Upper lobe of left lung (tissue), 6 donors: ENCODE data around the gene TMEM132C. TPM values are rescaled to one million over a fixed set of nuclear protein-coding genes. Genes with fewer than 3 reads are reported as not detected.

Source experiments
- ATAC-seq, 2 donors: fragments of 200-7000 bp; cut with Tn5 transposase; one replicate each; pipeline ENCODE4 v1.9.1; 2022; ENCODE audit warnings: mild to moderate bottlenecking in 2 of 2, moderate library complexity in 2 of 2; ENCODE audit not compliant: low FRiP score in 2 of 2
- DNase-seq, 2 donors: peaks; one replicate each; pipeline ENCODE4 v3.0.0-alpha.2; 2019 to 2020
- H3K27ac ChIP-seq, 4 donors: fragments of 200-600 bp; sonication (generic); one replicate each; pipeline ENCODE4 v1.5.1; 2016 to 2019
- H3K27me3 ChIP-seq, 4 donors: fragments of 200-600 bp; sonication (generic); one replicate each; pipeline ENCODE4 v1.5.1; 2017 to 2019
- H3K36me3 ChIP-seq, 4 donors: fragments of 200-600 bp; sonication (generic); one replicate each; pipeline ENCODE4 v1.5.1; 2016 to 2019
- H3K4me1 ChIP-seq, 4 donors: fragments of 200-600 bp; sonication (generic); one replicate each; pipeline ENCODE4 v1.5.1; 2018 to 2019
- H3K4me3 ChIP-seq, 4 donors: fragments of 200-600 bp; sonication (generic); one replicate each; pipeline ENCODE4 v1.5.1; 2017 to 2019; ENCODE audit warnings: mild to moderate bottlenecking in 2 of 4, moderate library complexity in 1 of 4
- H3K9me3 ChIP-seq, 4 donors: fragments of 200-600 bp; sonication (generic); one replicate each; pipeline ENCODE4 v1.5.1; 2018 to 2019
- CTCF ChIP-seq, 6 experiments: fragments of 450-650 bp in 4 of 6; fragments of 200-600 bp in 2 of 6; sonication (generic) in 2 of 6; IDR thresholded peaks; one replicate each; pipeline ENCODE4 v1.5.1; 2016 to 2019; ENCODE audit warnings: antibody characterized with exemption in 6 of 6
- EP300 ChIP-seq, 4 donors: sonication (generic); formaldehyde crosslinking; IDR thresholded peaks; one replicate each; pipeline ENCODE4 v1.5.1; 2017; ENCODE audit warnings: antibody characterized with exemption in 4 of 4, control low read depth in 2 of 4
- POLR2A ChIP-seq, 4 donors: fragments of 450-650 bp; IDR thresholded peaks; one replicate each; pipeline ENCODE4 v1.5.1; 2016 to 2017; ENCODE audit warnings: antibody characterized with exemption in 4 of 4, mild to moderate bottlenecking in 2 of 4
- POLR2AphosphoS5 ChIP-seq, 2 donors: sonication (generic); formaldehyde crosslinking; IDR thresholded peaks; one replicate each; pipeline ENCODE4 v1.5.1; 2017; ENCODE audit warnings: antibody characterized with exemption in 2 of 2
- WGBS, 2 donors: methylation state at CpG; one replicate each; pipeline ENCODE4 v1.1.5; 2017 to 2018; 5-methylcytosine and 5-hydroxymethylcytosine counted together
- total RNA-seq, 6 donors: library from RNA; depleted of rRNA in 4 of 6; stranded (reverse); fragments of >200 nt in 4 of 6; gene quantifications; one replicate each; pipeline versions ENCODE4 v1.1.0 to v1.2.1, GENCODE V29; 2016 to 2021
- donor health status: DM: no; HTN: no; CAD: no; lungs with moderate emphysema.
- donor health status: DM: no; HTN: yes; CAD: no; lungs with severe emphysema.

The TMEM132C gene
- total RNA-seq, 6 donors from 2014 or later: under 0.01 to 2.2 (median 1.1) TPM

DNA sequence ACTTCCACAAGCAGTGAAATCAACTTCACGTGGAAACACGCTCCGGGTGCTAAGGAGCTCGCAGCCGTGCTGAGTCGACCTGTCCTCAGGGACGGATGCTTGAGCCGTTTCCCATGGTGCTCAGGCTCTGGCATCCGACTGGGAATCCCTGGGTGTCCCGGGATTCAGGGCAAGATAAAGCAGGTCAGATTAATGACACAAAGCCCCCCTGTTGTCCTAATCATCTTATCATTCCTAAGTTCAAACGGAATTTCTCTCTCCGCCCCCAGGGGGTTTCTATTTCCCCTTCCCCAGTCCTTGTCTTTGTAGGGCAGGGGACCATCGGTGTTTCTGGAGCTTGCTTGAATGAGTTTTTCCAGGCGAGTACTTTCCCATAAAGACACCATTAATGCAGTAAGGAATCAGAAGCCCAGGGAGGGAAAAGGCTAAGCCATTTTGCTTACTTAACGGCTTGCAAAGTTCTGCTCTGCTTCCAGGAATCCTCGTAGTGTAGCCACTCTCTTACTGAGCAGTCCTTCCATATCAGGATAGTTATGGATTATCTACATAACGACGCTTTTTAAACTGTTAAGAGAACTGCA, 116.5 kb downstream of the TMEM132C start:
- Histone ChIP-seq H3K4me3 (no peak overlapping the region), H3K4me1 (no peaks in the 10 kb centered on the region), H3K9me3 (no peaks in the 10 kb centered on the region), H3K27me3 (peaks cover 0 to 4% (median 0%) of the 10 kb centered on the region in 4 donors), H3K27ac (no peak overlapping the region), H3K36me3 (no peaks in the 10 kb centered on the region)
- WGBS, 2 donors: 53 to 57% methylated on average over 18 of the region's 18 CpGs
- no peak for ATAC-seq
- no peak for DNase-seq
- TF ChIP-seq EP300 (IDR thresholded peaks at IDR 0.05) (no peak), POLR2A (IDR thresholded peaks at IDR 0.05) (no peak), CTCF (IDR thresholded peaks at IDR 0.05) (no peak)

DNA sequence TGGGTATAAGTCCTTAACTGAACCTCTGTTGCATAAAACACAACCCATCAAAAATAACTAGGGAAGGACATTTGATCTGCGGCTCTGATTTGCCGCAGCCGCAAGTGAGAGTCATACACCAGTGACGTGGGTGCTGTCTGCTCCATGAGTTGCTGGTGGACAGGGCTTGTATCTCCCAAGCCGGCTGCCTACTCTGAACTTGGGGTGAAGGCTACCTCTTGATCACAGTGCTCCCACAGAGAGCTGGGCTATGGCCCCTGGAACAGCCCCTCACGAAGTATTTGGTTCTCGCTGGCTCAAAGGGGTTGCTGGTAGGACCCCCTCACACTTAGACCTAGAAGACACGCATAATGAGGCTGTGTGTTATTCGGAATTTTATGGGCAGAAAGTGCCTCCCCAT, 118.8 kb downstream of the TMEM132C start:
- TF ChIP-seq POLR2AphosphoS5 (IDR thresholded peaks at IDR 0.05): no peak
- Histone ChIP-seq H3K27ac (no peak overlapping the region), H3K9me3 (no peaks in the 10 kb centered on the region), H3K4me3 (no peak overlapping the region), H3K27me3 (peaks cover 0 to 4% (median 0%) of the 10 kb centered on the region in 4 donors), H3K4me1 (no peaks in the 10 kb centered on the region), H3K36me3 (no peaks in the 10 kb centered on the region)
- ATAC-seq: no peak
- DNase-seq: no peak
- 89 to 92% methylated on average over 9 of the region's 9 CpGs for WGBS, 2 donors

GRCh38 chr12:128387811-128388422, 120.9 kb downstream of the TMEM132C start:
- peaks cover 0 to 4% (median 0%) of the 10 kb centered on the region in 4 donors for H3K27me3 ChIP-seq
- H3K36me3 ChIP-seq: no peaks in the 10 kb centered on the region
- peak in 1 of 2 donors; percentile 66 for ATAC-seq
- no peaks in the 10 kb centered on the region for H3K4me1 ChIP-seq
- H3K4me3 ChIP-seq: no peak overlapping the region
- TF ChIP-seq POLR2A (IDR thresholded peaks at IDR 0.05) (no peak), CTCF (IDR thresholded peaks at IDR 0.05) (peak in 5 of 6 experiments; percentile 25 to 69 (median 47)), POLR2AphosphoS5 (IDR thresholded peaks at IDR 0.05) (no peak)
- H3K9me3 ChIP-seq: no peaks in the 10 kb centered on the region
- WGBS, 2 donors: 26 to 50% methylated on average over 7 to 19 of the region's 19 CpGs
- peak; percentile 36 to 75 for DNase-seq
- no peak overlapping the region for H3K27ac ChIP-seq

DNA sequence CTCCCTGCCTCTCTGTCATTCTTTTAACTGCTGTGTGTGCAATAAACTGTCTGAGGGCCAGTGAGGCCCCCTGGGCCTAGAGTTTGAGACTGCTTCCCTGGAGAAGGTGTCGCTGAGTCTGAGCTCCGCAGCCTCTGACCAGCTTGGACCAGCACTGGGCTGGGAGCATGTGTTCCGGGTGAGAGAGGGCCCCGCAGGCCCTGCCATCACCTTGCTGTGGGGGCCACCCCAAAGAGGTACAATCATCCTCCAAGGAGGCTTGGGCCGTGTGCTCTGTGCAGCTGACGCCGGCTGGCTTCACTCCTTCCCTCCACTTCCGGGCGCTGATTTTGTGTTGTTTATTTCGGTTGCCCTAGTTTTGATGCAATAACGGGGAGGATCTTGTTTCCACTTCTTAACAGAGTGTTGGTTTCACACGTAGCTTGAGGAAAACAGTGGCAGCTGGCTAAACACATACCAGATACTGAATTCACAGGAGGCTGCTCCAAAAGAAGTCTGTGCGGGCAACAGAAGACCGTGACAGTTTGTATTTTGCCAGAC, 121.6 kb downstream of the TMEM132C start:
- H3K36me3 ChIP-seq: no peaks in the 10 kb centered on the region
- peaks cover 0 to 2% (median 0%) of the 10 kb centered on the region in 4 donors for H3K9me3 ChIP-seq
- ATAC-seq (peak in 1 of 2 donors; percentile 51), DNase-seq (peak in 1 of 2 donors; percentile 44)
- H3K4me1 ChIP-seq: no peaks in the 10 kb centered on the region
- TF ChIP-seq POLR2A (IDR thresholded peaks at IDR 0.05) (no peak), CTCF (IDR thresholded peaks at IDR 0.05) (no peak), EP300 (IDR thresholded peaks at IDR 0.05) (no peak), POLR2AphosphoS5 (IDR thresholded peaks at IDR 0.05) (no peak)
- H3K27me3 ChIP-seq: no peaks in the 10 kb centered on the region
- H3K4me3 ChIP-seq: no peak overlapping the region
- WGBS, 2 donors: 36 to 46% methylated on average over 11 to 14 of the region's 14 CpGs
- no peak overlapping the region for H3K27ac ChIP-seq

- 60 to 74% methylated on average over 3 of the region's 3 CpGs for WGBS, 2 donors
- DNase-seq (no peak), ATAC-seq (no peak)
- no peak for TF ChIP-seq POLR2AphosphoS5 (IDR thresholded peaks at IDR 0.05)
- TF ChIP-seq EP300 (IDR thresholded peaks at IDR 0.05): no peak
- TF ChIP-seq CTCF (IDR thresholded peaks at IDR 0.05): no peak
- no peak for TF ChIP-seq POLR2A (IDR thresholded peaks at IDR 0.05)
- Histone ChIP-seq H3K27ac (no peak overlapping the region), H3K27me3 (no peaks in the 10 kb centered on the region), H3K9me3 (peaks cover 0 to 6% (median 0%) of the 10 kb centered on the region in 4 donors), H3K4me1 (no peaks in the 10 kb centered on the region), H3K36me3 (no peaks in the 10 kb centered on the region), H3K4me3 (no peak overlapping the region)
These were observed 126.4 kb downstream of the TMEM132C start for GRCh38 chr12:128393346-128393745.
